HepG2 (cell line): ENCODE results near the gene FANCG.

Experiments used
- CREB1 ChIP-seq, 2 experiments: fragments of 450-650 bp in 1 of 2; IDR thresholded peaks; 2 replicates each; pipeline ENCODE4 v1.6.1; 2016 to 2017; ENCODE audit warnings: control low read depth in 1 of 2, mild to moderate bottlenecking in 1 of 2, missing compliant biosample characterization in 1 of 2, missing genetic modification characterization in 1 of 2
- CTCF ChIP-seq: sonication (generic); formaldehyde crosslinking; IDR thresholded peaks from 2 replicates; pipeline ENCODE4 v1.5.0; 2020; ENCODE audit warnings: mild to moderate bottlenecking, missing genetic modification reagents, moderate library complexity
- KLF13 ChIP-seq: sonication (generic); formaldehyde crosslinking; IDR thresholded peaks from 2 replicates; pipeline ENCODE4 v1.4.0; 2020; ENCODE audit warnings: mild to moderate bottlenecking, missing genetic modification reagents
- POLR2A ChIP-seq, 2 experiments: IDR thresholded peaks; 2 replicates each; pipeline ENCODE4 v1.6.1; 2011; ENCODE audit warnings: low read depth in 2 of 2, low read length in 2 of 2, mild to moderate bottlenecking in 1 of 2, moderate library complexity in 1 of 2; ENCODE audit not compliant: insufficient read depth in 1 of 2
- STAT6 ChIP-seq: sonication (generic); formaldehyde crosslinking; IDR thresholded peaks from 2 replicates; pipeline ENCODE4 v1.4.0; 2020; ENCODE audit warnings: missing genetic modification reagents, mild to moderate bottlenecking, borderline replicate concordance
- ZNF512 ChIP-seq: sonication (generic); formaldehyde crosslinking; IDR thresholded peaks from 2 replicates; pipeline ENCODE4 v1.4.0; 2020; ENCODE audit warnings: mild to moderate bottlenecking, missing genetic modification reagents

GRCh38 chr9:35051069-35051967 lies 28.4 kb downstream of the FANCG start:
- TF ChIP-seq STAT6 (no peak), ZNF512 (CRISPR knock-in tag) (no peak), POLR2A (IDR thresholded peaks at IDR 0.05; ENCODE audit: insufficient read depth in 1 of 2, low read depth in 2 of 2, low read length in 2 of 2) (no peak), CTCF (peak; percentile 73), KLF13 (CRISPR knock-in tag) (no peak), CREB1 (IDR thresholded peaks at IDR 0.05) (no peak), CREB1 (CRISPR knock-in tag; IDR thresholded peaks at IDR 0.05) (no peak)
